H1 (cell line): Measurements from ENCODE around the gene GAPT. TPM values are rescaled to one million over a fixed set of nuclear protein-coding genes. Genes with fewer than 3 reads are reported as not detected.

Experiments used
- CTCF ChIA-PET: fragments of 300-600 bp; sonication (Branson Sonifier 250); formaldehyde crosslinking; loops from one replicate; lab custom pipeline; 2021; ENCODE audit not compliant: partially characterized antibody; lab: Charles Lee
- POLR2A ChIA-PET: fragments of 300-600 bp; sonication (Branson Sonifier 250); formaldehyde crosslinking; loops from one replicate; lab custom pipeline; 2021; ENCODE audit warnings: inconsistent platforms; ENCODE audit not compliant: partially characterized antibody; lab: Charles Lee
- DNase-seq, 2 experiments: peaks; one replicate each; pipeline versions ENCODE4 v3.0.0 to v3.0.0-alpha.2; 2010 to 2022; ENCODE audit warnings: low spot score in 2 of 2, low read depth in 1 of 2, mixed read lengths in 1 of 2
- FAIRE-seq: peaks from 2 replicates; lab custom pipeline; 2011; peaks lifted over from hg19 to GRCh38; lab: Jason Lieb, UNC
- H2AFZ ChIP-seq: 2 replicates; pipeline ENCODE4 v1.8.1; 2012; ENCODE audit warnings: low read length, inconsistent platforms
- H2AK5ac ChIP-seq: 2 replicates; pipeline ENCODE4 v1.6.1; 2013; ENCODE audit warnings: low read depth, low read length
- H2BK120ac ChIP-seq: replicated peaks from 2 replicates; pipeline ENCODE3; 2013; ENCODE audit warnings: low read depth, low read length, inconsistent platforms
- H2BK12ac ChIP-seq: 2 replicates; pipeline ENCODE4 v1.6.1; 2013; ENCODE audit warnings: low read depth, low read length
- H2BK15ac ChIP-seq: 2 replicates; pipeline ENCODE4 v1.6.1; 2013; ENCODE audit warnings: low read length
- H2BK20ac ChIP-seq: 2 replicates; pipeline ENCODE4 v1.6.1; 2013; ENCODE audit warnings: low read length
- H2BK5ac ChIP-seq: 2 replicates; pipeline ENCODE4 v1.6.1; 2013; ENCODE audit warnings: low read depth, low read length
- H3K14ac ChIP-seq: 2 replicates; pipeline ENCODE4 v1.6.1; 2013; ENCODE audit warnings: inconsistent platforms; ENCODE audit not compliant: insufficient read length
- H3K18ac ChIP-seq: 2 replicates; pipeline ENCODE4 v1.6.1; 2013; ENCODE audit warnings: low read length; ENCODE audit errors: extremely low read depth
- H3K23ac ChIP-seq: 2 replicates; pipeline ENCODE4 v1.6.1; 2013; ENCODE audit warnings: inconsistent platforms; ENCODE audit not compliant: insufficient read length
- H3K23me2 ChIP-seq: 2 replicates; pipeline ENCODE4 v1.6.1; 2013; ENCODE audit warnings: low read depth, low read length
- H3K27ac ChIP-seq: 2 replicates; pipeline ENCODE4 v1.6.1; 2011; ENCODE audit warnings: low read depth, low read length, inconsistent platforms
- H3K27me3 ChIP-seq, 4 experiments: replicated peaks in 1 of 4; 1 replicate in 1 of 4; 2 replicates in 3 of 4; pipeline versions ENCODE4 v1.6.1 to v1.8.1; 2011 to 2013; ENCODE audit warnings: low read length in 3 of 4, mild to moderate bottlenecking in 3 of 4, inconsistent platforms in 2 of 4, mixed read lengths in 2 of 4, moderate library complexity in 1 of 4; ENCODE audit not compliant: control insufficient read depth in 3 of 4, insufficient read depth in 3 of 4; ENCODE audit errors: extremely low read depth in 1 of 4
- H3K36me3 ChIP-seq, 4 experiments: 2 replicates each; pipeline versions ENCODE4 v1.6.1 to v1.8.1; 2011 to 2013; ENCODE audit warnings: mild to moderate bottlenecking in 4 of 4, low read length in 3 of 4, moderate library complexity in 2 of 4, control low read depth in 1 of 4, inconsistent platforms in 1 of 4; ENCODE audit not compliant: insufficient read depth in 4 of 4, control insufficient read depth in 2 of 4
- H3K4ac ChIP-seq: replicated peaks from 2 replicates; pipeline ENCODE3; 2013; ENCODE audit warnings: low read length, low read depth, mixed read lengths, inconsistent platforms; ENCODE audit not compliant: insufficient read length
- H3K4me1 ChIP-seq, 4 experiments: replicated peaks in 1 of 4; 1 replicate in 1 of 4; 2 replicates in 3 of 4; pipeline versions ENCODE4 v1.6.1 to v1.8.1; 2011 to 2013; ENCODE audit warnings: low read length in 3 of 4, inconsistent platforms in 2 of 4, mixed read lengths in 1 of 4; ENCODE audit not compliant: insufficient read depth in 4 of 4, control insufficient read depth in 3 of 4
- H3K4me2 ChIP-seq, 2 experiments: 2 replicates each; pipeline versions ENCODE4 v1.6.1 to v1.8.1; 2011 to 2013; ENCODE audit warnings: low read depth in 2 of 2, low read length in 2 of 2, control low read depth in 1 of 2, inconsistent platforms in 1 of 2, mild to moderate bottlenecking in 1 of 2; ENCODE audit not compliant: insufficient read depth in 1 of 2
- H3K4me3 ChIP-seq, 4 experiments: fragments of 200-600, 300-600 bp in 1 of 4; sonication (generic), shearing (Covaris generic), sonication (Bioruptor Twin) in 1 of 4; 2 replicates each; pipeline versions ENCODE4 v1.5.1 to v1.8.1; 2011 to 2016; ENCODE audit warnings: low read length in 4 of 4, low read depth in 3 of 4, control low read depth in 2 of 4, inconsistent platforms in 2 of 4, mild to moderate bottlenecking in 2 of 4, mixed read lengths in 1 of 4, moderate library complexity in 1 of 4; ENCODE audit not compliant: insufficient read depth in 2 of 4; ENCODE audit errors: extremely low read depth in 1 of 4
- H3K56ac ChIP-seq: replicated peaks from 2 replicates; pipeline ENCODE3; 2013; ENCODE audit warnings: low read depth, mild to moderate bottlenecking, mixed read lengths, low read length, inconsistent platforms; ENCODE audit not compliant: insufficient read length
- H3K79me1 ChIP-seq: 2 replicates; pipeline ENCODE4 v1.6.1; 2013; ENCODE audit warnings: low read depth, low read length, control low read depth
- H3K79me2 ChIP-seq, 2 experiments: 2 replicates each; pipeline versions ENCODE4 v1.6.1 to v1.8.1; 2012 to 2013; ENCODE audit warnings: low read length in 2 of 2, mild to moderate bottlenecking in 2 of 2, inconsistent platforms in 1 of 2; ENCODE audit not compliant: insufficient read depth in 2 of 2, control insufficient read depth in 1 of 2
- H3K9ac ChIP-seq, 4 experiments: replicated peaks in 1 of 4; 1 replicate in 1 of 4; 2 replicates in 3 of 4; pipeline versions ENCODE4 v1.6.1 to v1.8.1; 2011 to 2013; ENCODE audit warnings: low read depth in 3 of 4, low read length in 3 of 4, control low read depth in 2 of 4, mild to moderate bottlenecking in 2 of 4, moderate library complexity in 2 of 4, inconsistent platforms in 1 of 4; ENCODE audit errors: extremely low read depth in 1 of 4
- H3K9me3 ChIP-seq, 2 experiments: 2 replicates each; pipeline versions ENCODE4 v1.6.1 to v1.8.1; 2012 to 2013; ENCODE audit warnings: mild to moderate bottlenecking in 2 of 2, moderate library complexity in 2 of 2, control low read depth in 1 of 2, inconsistent platforms in 1 of 2, low read depth in 1 of 2, low read length in 1 of 2, mixed read lengths in 1 of 2; ENCODE audit not compliant: insufficient read depth in 2 of 2
- H4K20me1 ChIP-seq, 2 experiments: replicated peaks in 1 of 2; 2 replicates each; pipeline versions ENCODE3 to v1.8.1; 2011 to 2013; ENCODE audit warnings: inconsistent platforms in 2 of 2, low read length in 2 of 2, mild to moderate bottlenecking in 1 of 2; ENCODE audit not compliant: insufficient read depth in 2 of 2, control insufficient read depth in 1 of 2
- H4K5ac ChIP-seq: 2 replicates; pipeline ENCODE4 v1.6.1; 2013; ENCODE audit warnings: low read length, low read depth, mixed read lengths, inconsistent platforms; ENCODE audit not compliant: insufficient read length
- H4K8ac ChIP-seq: 2 replicates; pipeline ENCODE4 v1.8.0; 2013; ENCODE audit warnings: mild to moderate bottlenecking, moderate library complexity, low read length, inconsistent platforms; ENCODE audit not compliant: insufficient read depth; ENCODE audit errors: extremely low read depth
- H4K91ac ChIP-seq: replicated peaks from 2 replicates; pipeline ENCODE3; 2013; ENCODE audit warnings: low read length, mixed read lengths, inconsistent platforms; ENCODE audit not compliant: insufficient read length
- BACH1 ChIP-seq: IDR thresholded peaks from 2 replicates; pipeline ENCODE4 v1.6.1; 2012; ENCODE audit warnings: low read length, improper control_type of control experiment
- BRCA1 ChIP-seq: IDR thresholded peaks from 2 replicates; pipeline ENCODE4 v1.6.1; 2012; ENCODE audit warnings: low read depth, low read length, improper control_type of control experiment
- CHD1 ChIP-seq: IDR thresholded peaks from 2 replicates; pipeline ENCODE4 v1.6.1; 2012; ENCODE audit warnings: low read depth, low read length, improper control_type of control experiment
- CREB1 ChIP-seq: IDR thresholded peaks from 2 replicates; pipeline ENCODE4 v1.6.1; 2012; ENCODE audit warnings: inconsistent platforms
- EP300 ChIP-seq, 2 experiments: IDR thresholded peaks; 1 replicate in 1 of 2; 2 replicates in 1 of 2; pipeline ENCODE4 v1.6.1; 2011 to 2012; ENCODE audit warnings: low read depth in 2 of 2, low read length in 2 of 2, mild to moderate bottlenecking in 2 of 2, borderline replicate concordance in 1 of 2, inconsistent platforms in 1 of 2, moderate library complexity in 1 of 2
- EZH2 ChIP-seq: fragments of 200-600 bp; sonication (generic); IDR thresholded peaks from 2 replicates; pipeline ENCODE4 v1.7.1; 2012; ENCODE audit warnings: low read depth, mild to moderate bottlenecking, moderate library complexity, low read length, inconsistent platforms; ENCODE audit not compliant: severe bottlenecking
- MAFK ChIP-seq: IDR thresholded peaks from 2 replicates; pipeline ENCODE4 v1.6.1; 2012; ENCODE audit warnings: low read depth, mild to moderate bottlenecking, improper control_type of control experiment, low read length
- RAD21 ChIP-seq, 2 experiments: IDR thresholded peaks in 1 of 2; conservative IDR thresholded peaks in 1 of 2; 2 replicates each; pipeline ENCODE4 v1.6.1; 2011; ENCODE audit warnings: low read depth in 2 of 2, low read length in 2 of 2, improper control_type of control experiment in 1 of 2, inconsistent platforms in 1 of 2, mild to moderate bottlenecking in 1 of 2, moderate library complexity in 1 of 2
- SAP30 ChIP-seq: fragments of 300-600 bp; sonication (generic); IDR thresholded peaks from 2 replicates; pipeline ENCODE4 v1.7.1; 2012; ENCODE audit warnings: low read length, moderate library complexity, mild to moderate bottlenecking, inconsistent platforms; ENCODE audit not compliant: insufficient read depth, insufficient replicate concordance
- SP4 ChIP-seq: IDR thresholded peaks from 2 replicates; pipeline ENCODE4 v1.6.1; 2012; ENCODE audit warnings: low read length, inconsistent platforms
- YY1 ChIP-seq: IDR thresholded peaks from 2 replicates; pipeline ENCODE4 v1.6.1; 2011; ENCODE audit warnings: low read depth, mild to moderate bottlenecking, low read length
- ZNF274 ChIP-seq: IDR thresholded peaks from 2 replicates; pipeline ENCODE4 v1.7.0; 2012; ENCODE audit warnings: low read length, borderline replicate concordance; ENCODE audit errors: extremely low read depth
- WGBS, 2 experiments: shearing (Covaris generic) in 1 of 2; methylation state at CpG; one replicate each; pipeline versions ENCODE4 v1.1.6 to v1.1.7; 2013 to 2015; ENCODE audit warnings: low lambda C conversion rate in 2 of 2, mixed read lengths in 2 of 2, inconsistent platforms in 1 of 2, low coverage in 1 of 2, missing lambda C conversion rate in 1 of 2; ENCODE audit not compliant: insufficient replicate concordance in 2 of 2, insufficient coverage in 1 of 2, insufficient read length in 1 of 2; ENCODE audit errors: extremely low coverage in 1 of 2, missing lambda C conversion rate in 1 of 2; 5-methylcytosine and 5-hydroxymethylcytosine counted together
- polyA plus RNA-seq, 7 experiments: library from polyadenylated mRNA; depleted of rRNA in 3 of 7; stranded (reverse) in 5 of 7; unstranded in 2 of 7; fragments of >200 nt in 5 of 7; fragments of 200-250 nt in 2 of 7; gene quantifications; 1 replicate in 5 of 7; 2 replicates in 1 of 7; 4 replicates in 1 of 7; pipeline versions ENCODE4 v1.2.1 to v1.2.3, GENCODE V29; 2011 to 2013; ENCODE audit warnings: missing spikeins in 2 of 7, mixed read lengths in 2 of 7
- total RNA-seq: library from RNA; stranded (reverse); fragmentation: NEBNext Ultra II Directional; extraction: Animal tissue kit (Norgen Biotek cat#: 25700); gene quantifications from 2 replicates; pipeline ENCODE4 v1.2.1, GENCODE V29; 2021
- TF ChIP-seq, protein P1 (sequence below): IDR thresholded peaks from 2 replicates; pipeline ENCODE4 v1.6.1; 2011; ENCODE audit warnings: low read depth, mild to moderate bottlenecking, low read length; ENCODE audit not compliant: insufficient read depth

Gene GAPT
- total and polyA plus RNA-seq, 2 of the 8 experiments (the other 6 are each of a cell fraction or from before 2014, with no cell fraction given) = not detected

DNA sequence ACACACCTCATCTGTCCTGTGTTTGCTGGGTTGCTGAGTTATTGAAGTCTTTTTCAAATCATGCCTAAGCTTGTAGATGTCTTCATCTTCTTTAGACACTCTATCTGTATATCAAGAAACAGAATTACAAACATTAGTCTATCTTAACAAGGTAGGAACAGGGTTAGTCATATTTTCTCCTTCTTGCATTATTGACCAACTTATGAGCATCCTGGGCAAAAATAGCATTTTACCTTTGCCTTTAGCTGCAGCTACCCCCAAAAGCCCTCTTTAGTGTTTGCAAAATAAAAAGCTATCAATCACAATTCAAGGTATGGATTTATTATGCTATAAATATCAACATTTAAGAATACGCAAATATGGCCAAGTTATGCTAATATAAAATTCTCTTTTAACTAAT, 34.7 kb upstream of the GAPT start:
- Histone ChIP-seq H2BK20ac (no peak overlapping the region), H3K4ac (no peak overlapping the region), H3K18ac (no peak overlapping the region), H3K23me2 (no peaks in the 10 kb centered on the region; the same call in 1 of the 2 replicates), H3K4me2 (no peak overlapping the region), H3K56ac (no peak overlapping the region), H3K9ac (no peak overlapping the region), H4K5ac (no peak overlapping the region), H3K9me3 (no peaks in the 10 kb centered on the region), H2BK12ac (no peak overlapping the region), H3K4me3 (no peak overlapping the region), H2AK5ac (no peak overlapping the region), H3K14ac (no peak overlapping the region), H2BK120ac (no peak overlapping the region), H3K23ac (no peak overlapping the region), H3K4me1 (peaks cover 0 to 4% (median 3%) of the 10 kb centered on the region in 4 experiments; a peak in 3 of 7 replicates), H2BK5ac (no peak overlapping the region), H2AFZ (no peak overlapping the region), H3K27ac (no peak overlapping the region), H4K20me1 (peaks cover 0 to 2% of the 10 kb centered on the region in 2 experiments), H3K79me2 (0 out of 4 replicates have a peak, but pooled peaks cover 0 to 2% of the 10 kb centered on the region in 2 experiments), H3K36me3 (peaks cover 8 to 35% (median 26%) of the 10 kb centered on the region in 4 experiments), H4K8ac (no peak overlapping the region), H2BK15ac (no peak overlapping the region), H3K27me3 (peaks cover 0 to 3% (median 2%) of the 10 kb centered on the region in 4 experiments; a peak in 3 of 7 replicates), H4K91ac (no peak overlapping the region), H3K79me1 (no peaks in the 10 kb centered on the region)
- CTCF ChIA-PET = interaction anchor here (1.4 to 1.6 kb wide), 2 partner anchors 677 to 806 kb away, joined by 3 to 5 read pairs; no protein-coding TSS in a partner anchor
- no peak for DNase-seq
- POLR2A ChIA-PET = interaction anchor here (0.7 kb wide), 1 partner anchor 10 kb away, joined by 3 read pairs; no protein-coding TSS in a partner anchor
- WGBS, 2 experiments = 89% methylated on average over 1 of the region's 1 CpG; no CpG with 5 or more reads in 1 of the 2 experiments
- no peak for FAIRE-seq
- TF ChIP-seq SAP30 (no peak), BACH1 (no peak), BRCA1 (no peak), ZNF274 (no peak), EP300 (IDR thresholded peaks at IDR 0.05; ENCODE audit: borderline replicate concordance in 1 of 2, low read depth in 2 of 2, low read length in 2 of 2) (no peak), YY1 (no peak), CREB1 (no peak), RAD21 (IDR thresholded peaks at IDR 0.05 in 1 of 2, conservative IDR thresholded peaks at IDR 0.05 in 1 of 2; ENCODE audit: low read depth in 2 of 2, low read length in 2 of 2) (no peak), CHD1 (no peak), MAFK (no peak), SP4 (no peak), EZH2 (no peak)
- TF ChIP-seq, protein P1, sequence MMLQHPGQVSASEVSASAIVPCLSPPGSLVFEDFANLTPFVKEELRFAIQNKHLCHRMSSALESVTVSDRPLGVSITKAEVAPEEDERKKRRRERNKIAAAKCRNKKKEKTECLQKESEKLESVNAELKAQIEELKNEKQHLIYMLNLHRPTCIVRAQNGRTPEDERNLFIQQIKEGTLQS = no peak
